Measurements from ENCODE around the gene BTN1A1. TPM values are rescaled to one million over a fixed set of nuclear protein-coding genes. Genes with fewer than 3 reads are reported as not detected.

BTN1A1 gene
- total and polyA plus RNA-seq, 9 of the 15 experiments (the other 6 are each of a cell fraction or from before 2014, with no cell fraction given): 0.01 to 0.15 (median 0.06) TPM; not detected in 4

DNA sequence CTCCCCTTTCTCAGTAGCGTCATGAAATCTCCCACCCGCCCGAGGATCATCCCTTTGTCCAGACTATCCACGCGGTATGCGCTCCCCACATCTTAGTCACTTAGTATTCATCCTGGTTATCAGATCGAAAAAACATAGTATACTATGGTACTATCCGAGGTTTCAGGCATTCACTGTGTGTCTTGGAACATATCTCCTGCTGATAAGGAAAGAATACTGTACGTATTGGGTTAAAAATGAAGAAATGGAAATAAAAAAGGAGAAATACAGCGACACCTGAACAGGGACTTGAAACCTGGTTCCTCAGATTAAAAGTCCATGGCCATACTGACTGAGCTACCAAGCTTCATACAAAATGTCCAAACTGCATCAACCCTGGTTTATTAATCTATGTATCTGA, 52.1 kb downstream of the BTN1A1 start (continued):
- TF ChIP-seq, protein P1, sequence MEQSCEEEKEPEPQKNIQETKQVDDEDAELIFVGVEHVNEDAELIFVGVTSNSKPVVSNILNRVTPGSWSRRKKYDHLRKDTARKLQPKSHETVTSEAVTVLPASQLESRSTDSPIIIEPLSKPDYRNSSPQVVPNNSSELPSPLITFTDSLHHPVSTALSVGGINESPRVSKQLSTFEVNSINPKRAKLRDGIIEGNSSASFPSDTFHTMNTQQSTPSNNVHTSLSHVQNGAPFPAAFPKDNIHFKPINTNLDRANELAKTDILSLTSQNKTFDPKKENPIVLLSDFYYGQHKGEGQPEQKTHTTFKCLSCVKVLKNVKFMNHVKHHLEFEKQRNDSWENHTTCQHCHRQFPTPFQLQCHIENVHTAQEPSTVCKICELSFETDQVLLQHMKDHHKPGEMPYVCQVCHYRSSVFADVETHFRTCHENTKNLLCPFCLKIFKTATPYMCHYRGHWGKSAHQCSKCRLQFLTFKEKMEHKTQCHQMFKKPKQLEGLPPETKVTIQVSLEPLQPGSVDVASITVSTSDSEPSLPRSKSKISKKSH (CRISPR knock-in tag; IDR thresholded peaks at IDR 0.05): no peak
- TF ChIP-seq MBD2 (IDR thresholded peaks at IDR 0.05; ENCODE audit: borderline replicate concordance, low read depth) (no peak), ZNF311 (CRISPR knock-in tag; IDR thresholded peaks at IDR 0.05) (no peak), ZNF551 (CRISPR knock-in tag; IDR thresholded peaks at IDR 0.05) (no peak), RBM14 (IDR thresholded peaks at IDR 0.05; ENCODE audit: borderline replicate concordance, insufficient read depth, low read depth, low read length) (no peak), MTA3 (IDR thresholded peaks at IDR 0.05; ENCODE audit: borderline replicate concordance) (0 out of 2 replicates have a peak, but pooled peaks have one; percentile 29), U2AF1 (optimal IDR thresholded peaks at IDR 0.05; ENCODE audit: low read depth, low read length) (no peak), ZNF785 (CRISPR knock-in tag; IDR thresholded peaks at IDR 0.05) (no peak), RBM39 (optimal IDR thresholded peaks at IDR 0.05; ENCODE audit: low read depth, low read length) (no peak), CBFB (CRISPR knock-in tag; IDR thresholded peaks at IDR 0.05) (no peak), TRIM24 (IDR thresholded peaks at IDR 0.05) (no peak), MCM7 (IDR thresholded peaks at IDR 0.05) (no peak), CCNT2 (IDR thresholded peaks at IDR 0.05; ENCODE audit: borderline replicate concordance, extremely low read depth, insufficient read length, low read depth, low read length) (no peak), HMGN3 (IDR thresholded peaks at IDR 0.05; ENCODE audit: borderline replicate concordance, extremely low read depth, insufficient read length, low read depth, low read length) (no peak)
- TF ChIP-seq, protein P2, sequence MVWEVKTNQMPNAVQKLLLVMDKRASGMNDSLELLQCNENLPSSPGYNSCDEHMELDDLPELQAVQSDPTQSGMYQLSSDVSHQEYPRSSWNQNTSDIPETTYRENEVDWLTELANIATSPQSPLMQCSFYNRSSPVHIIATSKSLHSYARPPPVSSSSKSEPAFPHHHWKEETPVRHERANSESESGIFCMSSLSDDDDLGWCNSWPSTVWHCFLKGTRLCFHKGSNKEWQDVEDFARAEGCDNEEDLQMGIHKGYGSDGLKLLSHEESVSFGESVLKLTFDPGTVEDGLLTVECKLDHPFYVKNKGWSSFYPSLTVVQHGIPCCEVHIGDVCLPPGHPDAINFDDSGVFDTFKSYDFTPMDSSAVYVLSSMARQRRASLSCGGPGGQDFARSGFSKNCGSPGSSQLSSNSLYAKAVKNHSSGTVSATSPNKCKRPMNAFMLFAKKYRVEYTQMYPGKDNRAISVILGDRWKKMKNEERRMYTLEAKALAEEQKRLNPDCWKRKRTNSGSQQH (CRISPR knock-in tag; IDR thresholded peaks at IDR 0.05): no peak
- TF ChIP-seq, protein P3, sequence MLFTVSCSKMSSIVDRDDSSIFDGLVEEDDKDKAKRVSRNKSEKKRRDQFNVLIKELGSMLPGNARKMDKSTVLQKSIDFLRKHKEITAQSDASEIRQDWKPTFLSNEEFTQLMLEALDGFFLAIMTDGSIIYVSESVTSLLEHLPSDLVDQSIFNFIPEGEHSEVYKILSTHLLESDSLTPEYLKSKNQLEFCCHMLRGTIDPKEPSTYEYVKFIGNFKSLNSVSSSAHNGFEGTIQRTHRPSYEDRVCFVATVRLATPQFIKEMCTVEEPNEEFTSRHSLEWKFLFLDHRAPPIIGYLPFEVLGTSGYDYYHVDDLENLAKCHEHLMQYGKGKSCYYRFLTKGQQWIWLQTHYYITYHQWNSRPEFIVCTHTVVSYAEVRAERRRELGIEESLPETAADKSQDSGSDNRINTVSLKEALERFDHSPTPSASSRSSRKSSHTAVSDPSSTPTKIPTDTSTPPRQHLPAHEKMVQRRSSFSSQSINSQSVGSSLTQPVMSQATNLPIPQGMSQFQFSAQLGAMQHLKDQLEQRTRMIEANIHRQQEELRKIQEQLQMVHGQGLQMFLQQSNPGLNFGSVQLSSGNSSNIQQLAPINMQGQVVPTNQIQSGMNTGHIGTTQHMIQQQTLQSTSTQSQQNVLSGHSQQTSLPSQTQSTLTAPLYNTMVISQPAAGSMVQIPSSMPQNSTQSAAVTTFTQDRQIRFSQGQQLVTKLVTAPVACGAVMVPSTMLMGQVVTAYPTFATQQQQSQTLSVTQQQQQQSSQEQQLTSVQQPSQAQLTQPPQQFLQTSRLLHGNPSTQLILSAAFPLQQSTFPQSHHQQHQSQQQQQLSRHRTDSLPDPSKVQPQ (CRISPR knock-in tag; IDR thresholded peaks at IDR 0.05; ENCODE audit: borderline replicate concordance): no peak
- TF ChIP-seq, protein P4, sequence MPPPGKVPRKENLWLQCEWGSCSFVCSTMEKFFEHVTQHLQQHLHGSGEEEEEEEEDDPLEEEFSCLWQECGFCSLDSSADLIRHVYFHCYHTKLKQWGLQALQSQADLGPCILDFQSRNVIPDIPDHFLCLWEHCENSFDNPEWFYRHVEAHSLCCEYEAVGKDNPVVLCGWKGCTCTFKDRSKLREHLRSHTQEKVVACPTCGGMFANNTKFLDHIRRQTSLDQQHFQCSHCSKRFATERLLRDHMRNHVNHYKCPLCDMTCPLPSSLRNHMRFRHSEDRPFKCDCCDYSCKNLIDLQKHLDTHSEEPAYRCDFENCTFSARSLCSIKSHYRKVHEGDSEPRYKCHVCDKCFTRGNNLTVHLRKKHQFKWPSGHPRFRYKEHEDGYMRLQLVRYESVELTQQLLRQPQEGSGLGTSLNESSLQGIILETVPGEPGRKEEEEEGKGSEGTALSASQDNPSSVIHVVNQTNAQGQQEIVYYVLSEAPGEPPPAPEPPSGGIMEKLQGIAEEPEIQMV (tag; conservative IDR thresholded peaks at IDR 0.05; ENCODE audit: low read depth): no peak
- TF ChIP-seq, protein P5, sequence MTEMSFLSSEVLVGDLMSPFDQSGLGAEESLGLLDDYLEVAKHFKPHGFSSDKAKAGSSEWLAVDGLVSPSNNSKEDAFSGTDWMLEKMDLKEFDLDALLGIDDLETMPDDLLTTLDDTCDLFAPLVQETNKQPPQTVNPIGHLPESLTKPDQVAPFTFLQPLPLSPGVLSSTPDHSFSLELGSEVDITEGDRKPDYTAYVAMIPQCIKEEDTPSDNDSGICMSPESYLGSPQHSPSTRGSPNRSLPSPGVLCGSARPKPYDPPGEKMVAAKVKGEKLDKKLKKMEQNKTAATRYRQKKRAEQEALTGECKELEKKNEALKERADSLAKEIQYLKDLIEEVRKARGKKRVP (CRISPR knock-in tag; IDR thresholded peaks at IDR 0.05): no peak
- TF ChIP-seq, protein P6, sequence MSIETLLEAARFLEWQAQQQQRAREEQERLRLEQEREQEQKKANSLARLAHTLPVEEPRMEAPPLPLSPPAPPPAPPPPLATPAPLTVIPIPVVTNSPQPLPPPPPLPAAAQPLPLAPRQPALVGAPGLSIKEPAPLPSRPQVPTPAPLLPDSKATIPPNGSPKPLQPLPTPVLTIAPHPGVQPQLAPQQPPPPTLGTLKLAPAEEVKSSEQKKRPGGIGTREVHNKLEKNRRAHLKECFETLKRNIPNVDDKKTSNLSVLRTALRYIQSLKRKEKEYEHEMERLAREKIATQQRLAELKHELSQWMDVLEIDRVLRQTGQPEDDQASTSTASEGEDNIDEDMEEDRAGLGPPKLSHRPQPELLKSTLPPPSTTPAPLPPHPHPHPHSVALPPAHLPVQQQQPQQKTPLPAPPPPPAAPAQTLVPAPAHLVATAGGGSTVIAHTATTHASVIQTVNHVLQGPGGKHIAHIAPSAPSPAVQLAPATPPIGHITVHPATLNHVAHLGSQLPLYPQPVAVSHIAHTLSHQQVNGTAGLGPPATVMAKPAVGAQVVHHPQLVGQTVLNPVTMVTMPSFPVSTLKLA (conservative IDR thresholded peaks at IDR 0.05): no peak
